Measurements from ENCODE around the gene PFDN6.
A peak's percentile ranks its signal among the peaks of the same experiment; 100 is the strongest.
"Not testable (repeated sequence)": the region's sequence is repeated elsewhere in the genome, so short reads cannot be mapped to it uniquely, and the experiment has no call there.

PFDN6 gene

DNA sequence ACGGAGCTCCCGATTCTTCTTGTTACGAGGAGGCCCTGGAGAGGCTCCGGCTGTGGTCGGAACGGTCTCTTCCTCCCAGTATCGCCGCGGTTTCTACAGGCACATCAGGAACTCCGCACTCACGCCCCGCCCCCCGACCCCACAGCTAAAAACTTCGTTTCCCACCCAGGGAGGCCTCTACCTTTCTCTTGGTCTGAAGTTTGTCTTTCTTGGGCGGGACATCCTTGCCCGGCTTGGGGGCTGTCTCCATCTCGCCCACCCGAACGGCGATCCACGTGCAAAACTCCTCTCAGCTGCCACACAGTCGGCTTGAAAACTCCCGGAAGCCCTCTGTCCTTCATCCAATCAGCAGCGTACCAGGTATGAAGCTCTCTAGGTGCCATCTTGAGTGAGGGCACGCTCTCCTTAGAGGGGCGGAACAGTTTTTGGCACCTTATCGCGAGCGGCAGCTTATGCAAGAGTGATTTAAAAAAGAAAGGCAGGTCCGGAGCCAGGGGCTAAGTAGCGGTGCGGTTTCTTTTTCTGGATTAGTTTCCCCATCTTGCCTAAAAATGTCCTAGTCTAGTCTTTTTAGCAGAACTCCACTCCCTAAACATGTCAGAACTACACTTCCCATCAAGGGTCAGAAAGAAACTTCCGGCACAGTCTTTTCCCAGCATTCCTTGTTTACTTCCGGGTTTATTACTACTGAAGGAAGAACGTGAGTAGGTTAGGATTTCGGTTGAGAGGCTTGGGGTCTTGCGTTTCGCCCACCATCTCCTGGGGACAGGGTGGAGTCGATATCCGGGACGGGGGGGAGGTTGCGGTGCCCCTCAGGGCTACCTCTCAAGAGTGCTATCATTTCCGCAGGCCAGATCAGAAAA lies at the start of gene PFDN6, which contains the start of gene WDR46:
Gene PFDN6 (plus strand): TSS at position 681 of the 863 bp plus-strand sequence. CDS start 256 bp downstream, outside the sequence.
Gene WDR46 (minus strand): TSS at position 319 of the 863 bp plus-strand sequence. CDS start 69 bp downstream, at position 250.
- DNase-seq, result peak; percentile 42 to 95

DNA sequence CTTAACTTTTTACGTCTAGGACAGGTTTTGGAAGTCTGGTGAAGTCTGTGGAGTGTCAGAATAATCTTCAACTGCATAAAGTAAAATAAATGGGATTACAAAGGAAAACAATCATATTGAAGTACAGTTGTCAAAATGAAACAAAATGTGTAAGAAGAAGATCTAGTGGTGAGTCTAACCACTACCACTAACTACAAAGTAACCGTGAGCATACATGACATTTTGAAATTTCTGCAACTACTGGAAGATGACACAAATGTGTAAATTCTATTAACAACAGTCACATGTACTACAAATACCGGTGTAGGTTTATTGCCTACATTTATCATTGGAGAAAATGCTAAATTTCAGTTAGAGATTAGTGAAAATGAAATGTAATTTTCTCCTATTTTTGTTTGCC lies 47.4 kb upstream of the PFDN6 start:
- DNase-seq, result no peak

GRCh38 chr6:33243476-33243875 lies 45.9 kb upstream of the PFDN6 start:
- DNase-seq, result no peak

- peak in 1 of 2 experiments; percentile 49 for DNase-seq
Measured at GRCh38 chr6:33247977-33248642, 41.3 kb upstream of the PFDN6 start.

DNA sequence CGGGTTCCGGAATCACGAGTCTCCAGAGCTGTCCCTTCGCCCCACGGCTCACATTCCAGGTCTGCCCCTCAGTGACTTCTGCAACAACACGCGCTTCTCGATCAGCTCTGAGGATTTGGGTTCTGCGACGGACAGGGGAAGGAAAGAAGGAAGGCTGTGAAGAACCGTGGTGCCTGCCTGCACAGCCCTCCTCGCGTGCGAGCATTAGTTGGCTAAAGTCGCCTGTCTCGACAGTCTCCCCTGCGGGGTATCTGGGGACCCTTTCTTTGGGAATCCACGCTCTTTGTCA lies 40.8 kb upstream of the PFDN6 start:
- DNase-seq, result no peak

DNA sequence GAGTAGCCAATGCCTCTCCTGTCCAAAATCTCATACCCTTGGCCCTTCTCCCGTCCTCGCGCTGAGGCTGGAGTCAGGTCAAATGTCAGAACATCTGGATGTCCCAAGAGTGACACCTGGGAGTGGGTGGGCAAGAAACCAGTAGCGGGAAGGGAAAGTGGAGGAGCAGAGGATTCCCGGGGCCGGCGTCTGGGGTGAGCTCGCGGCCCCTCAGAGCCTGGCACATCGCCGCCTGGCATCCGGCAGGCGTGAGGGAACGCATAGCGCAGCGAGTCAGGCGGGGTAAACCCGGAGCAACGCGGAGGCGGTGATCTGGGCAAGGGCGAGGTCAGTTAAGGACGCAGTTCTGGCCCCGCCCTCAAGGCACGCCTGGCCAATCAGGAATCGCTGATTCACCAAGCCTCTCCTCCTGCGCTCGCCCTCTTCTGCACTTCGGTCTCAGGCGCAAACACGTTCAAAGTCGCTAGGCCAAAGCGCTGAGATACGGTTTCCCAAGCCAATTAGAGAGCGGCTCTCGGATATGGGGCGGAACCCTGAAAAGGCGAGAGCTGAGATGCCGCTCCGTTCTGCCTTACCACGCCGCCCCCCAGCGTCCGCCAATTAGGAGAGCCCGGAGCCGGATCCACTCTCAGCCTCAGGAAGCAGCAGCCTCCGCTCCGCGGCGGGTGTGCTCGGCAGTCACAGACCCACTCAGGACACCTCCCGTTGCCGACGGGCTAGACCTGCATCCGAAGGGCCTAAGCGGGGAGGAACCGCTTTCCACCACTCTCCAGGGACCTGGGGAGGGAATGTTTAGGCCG lies 40.3 kb upstream of the PFDN6 start:
- peak; percentile 97 to 99 for DNase-seq

GRCh38 chr6:33249732-33250630 lies 39.4 kb upstream of the PFDN6 start:
- no peak for DNase-seq

DNA sequence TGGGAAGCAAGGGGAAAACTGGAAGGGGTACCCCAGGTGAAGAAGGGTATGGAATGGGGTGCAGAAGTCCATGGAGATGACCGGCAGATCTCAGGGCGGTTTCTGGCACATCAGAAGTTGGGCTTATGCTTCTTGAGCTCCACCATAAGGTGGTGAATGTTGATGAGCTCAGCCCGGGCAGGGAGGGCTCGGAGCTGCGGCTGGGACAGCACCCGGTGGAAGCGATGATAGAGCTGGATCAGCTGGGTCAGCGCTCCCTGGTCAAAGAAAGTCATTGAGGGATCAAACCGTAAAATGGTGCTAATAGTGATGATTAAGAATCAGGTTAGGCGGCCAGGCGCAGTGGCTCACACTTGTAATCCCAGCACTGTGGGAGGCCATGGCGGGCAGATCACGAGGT lies 38.7 kb upstream of the PFDN6 start:
- no peak for DNase-seq

- no peak for DNase-seq
Measured at GRCh38 chr6:33251395-33252012, 37.9 kb upstream of the PFDN6 start.

DNA sequence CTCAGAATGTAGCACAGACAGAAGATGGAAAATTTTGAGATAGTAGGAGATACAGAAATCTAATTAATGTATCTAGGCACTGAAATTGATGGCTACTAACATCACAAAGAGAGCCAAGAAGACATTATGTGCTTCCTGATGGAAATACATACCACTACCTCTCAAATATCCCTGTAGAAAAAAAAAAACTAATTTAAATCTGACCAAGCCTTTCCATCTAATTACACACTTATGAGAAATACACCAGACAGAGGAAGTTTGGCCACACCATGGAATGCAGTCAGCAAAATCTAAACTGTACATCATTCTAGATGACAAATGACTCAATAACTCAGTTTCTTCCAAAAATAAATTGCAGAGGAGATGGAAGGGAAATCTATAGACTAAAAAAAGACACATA lies 36.6 kb upstream of the PFDN6 start:
- DNase-seq, result no peak

DNA sequence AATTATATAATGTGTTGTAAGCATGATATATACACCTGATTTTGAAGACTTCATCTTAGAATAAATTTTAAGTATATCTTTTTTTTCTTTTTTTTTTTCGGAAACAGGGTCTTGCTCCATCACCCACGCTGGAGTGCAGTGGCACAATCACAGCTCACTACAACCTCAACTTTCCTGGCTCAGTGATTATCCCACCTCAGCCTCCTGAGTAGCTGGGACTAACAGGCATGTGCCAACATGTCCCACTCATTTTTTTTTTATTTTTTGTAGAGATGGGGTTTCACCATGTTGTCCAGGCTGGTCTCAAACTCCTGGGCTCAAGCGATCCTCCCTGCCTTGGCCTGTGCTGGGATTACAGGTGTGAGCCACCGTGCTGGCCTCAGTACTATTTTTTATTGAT lies 34.8 kb upstream of the PFDN6 start:
- DNase-seq, result no peak

DNA sequence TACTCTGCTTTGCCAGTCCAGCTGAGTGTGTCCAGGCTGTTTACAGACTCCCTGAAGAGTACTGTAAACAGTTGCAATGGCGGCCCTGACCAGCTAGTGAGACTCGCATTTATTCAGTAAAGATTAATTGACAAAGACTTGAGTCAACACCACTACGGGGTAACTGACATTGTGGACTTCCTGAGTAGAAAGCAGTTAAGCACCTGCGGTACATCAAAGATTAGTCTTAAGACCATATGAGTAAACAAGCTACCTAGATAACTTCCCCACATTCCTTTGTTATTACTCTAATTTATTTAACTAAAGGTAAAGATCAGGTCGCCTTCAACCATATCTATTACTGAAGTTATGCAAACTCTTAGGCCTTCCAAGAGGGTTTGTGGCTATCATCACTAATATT lies 30.4 kb upstream of the PFDN6 start:
- no peak for DNase-seq

DNA sequence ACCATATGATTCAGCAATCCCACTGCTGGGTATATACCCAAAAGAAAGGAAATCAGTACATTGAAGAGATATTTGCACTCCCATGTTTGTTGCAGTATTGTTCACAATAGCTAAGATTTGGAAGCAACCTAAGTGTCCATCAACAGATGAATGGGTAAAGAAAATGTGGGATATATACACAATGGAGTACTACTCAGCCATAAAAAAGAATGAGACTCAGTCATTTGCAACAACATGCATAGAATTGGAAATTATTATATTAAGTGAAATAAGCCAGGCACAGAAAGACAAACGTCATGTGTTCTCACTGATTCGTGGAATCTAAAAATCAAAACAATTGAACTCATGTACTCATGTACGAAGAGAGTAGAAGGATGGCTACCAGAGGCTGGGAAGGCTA lies 26.9 kb upstream of the PFDN6 start:
- DNase-seq, result not testable (repeated sequence)

DNA sequence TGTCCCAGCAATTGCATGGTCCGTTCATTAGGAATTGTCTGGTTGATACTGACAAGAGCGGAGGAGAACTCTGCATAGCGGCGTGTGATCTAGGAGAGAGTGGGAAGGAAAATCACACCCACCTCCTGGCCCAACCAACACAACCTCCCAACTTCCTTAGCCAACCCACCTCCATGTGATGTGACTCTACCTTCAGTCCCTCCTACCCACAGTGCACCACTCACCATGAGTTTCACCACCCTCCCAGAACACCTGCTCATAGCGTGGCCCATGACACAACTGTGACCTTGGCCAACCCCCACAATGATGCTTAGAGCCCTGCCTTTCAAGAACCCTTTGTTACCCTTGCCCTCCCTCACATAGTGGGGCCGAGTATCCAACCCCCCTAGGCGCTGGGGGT lies 25.4 kb upstream of the PFDN6 start:
- DNase-seq, result no peak

GRCh38 chr6:33271117-33271467 lies 18.3 kb upstream of the PFDN6 start:
- no peak for DNase-seq

- peak; percentile 76 to 81 for DNase-seq
Measured at GRCh38 chr6:33271468-33272274, 17.7 kb upstream of the PFDN6 start, which contains the start of the genes RPS18 and VPS52. RPS18 (plus strand) TSS chr6:33272075; CDS start chr6:33272120, 45 bp downstream. VPS52 (minus strand) TSS chr6:33271876; CDS start chr6:33271675, 201 bp downstream.

- DNase-seq, result no peak
Measured at GRCh38 chr6:33272275-33273128, 16.9 kb upstream of the PFDN6 start.

DNA sequence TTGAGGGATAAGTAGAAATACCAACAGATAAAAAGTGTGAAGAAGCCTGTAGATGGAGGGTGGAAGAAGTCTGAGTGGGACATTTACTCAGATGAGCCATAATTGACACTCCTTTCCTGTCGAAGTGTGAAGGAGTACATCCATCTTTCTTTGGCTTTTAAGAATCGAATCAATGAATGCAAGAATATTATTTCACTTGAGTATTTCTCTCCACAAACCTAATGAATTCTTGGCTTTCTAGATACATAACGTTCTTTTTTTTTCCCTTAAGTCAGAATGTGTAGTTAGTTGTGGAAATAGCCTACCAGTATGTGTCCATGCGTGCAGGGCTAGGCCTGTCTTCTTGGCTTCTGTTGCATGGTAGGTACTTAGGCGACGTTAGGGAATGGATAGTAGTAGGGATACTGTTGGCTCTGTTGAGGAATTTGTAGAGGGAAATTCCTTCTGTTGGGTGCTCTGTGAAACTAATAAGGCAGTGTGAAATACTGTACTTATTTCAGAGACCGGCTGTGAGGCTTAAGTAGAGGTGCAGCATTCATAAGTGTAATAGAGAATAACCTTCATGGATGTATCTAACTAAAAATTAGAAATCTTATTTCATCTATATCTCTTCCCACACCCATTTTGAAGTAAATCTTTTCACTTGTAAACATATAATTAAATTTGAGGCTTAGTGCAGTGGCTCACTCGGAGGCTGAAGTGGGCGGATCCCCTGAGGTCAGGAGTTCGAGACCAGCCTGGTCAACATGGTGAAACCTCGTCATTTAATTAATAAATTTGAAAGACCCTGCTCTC lies 16.1 kb upstream of the PFDN6 start:
- no peak for DNase-seq

Measured in cerebellar nuclear complex (tissue), 1 donor.